Astrocyte of the cerebellum (primary cell): ENCODE measurements around the gene PRXL2C.

ENCODE experiments used
- DNase-seq: peaks from one replicate; pipeline ENCODE4 v3.0.0-alpha.2; 2011; ENCODE audit warnings: low read depth
- H3K4me3 ChIP-seq: 2 replicates; pipeline ENCODE4 v1.5.1; 2011; ENCODE audit warnings: mild to moderate bottlenecking, low read depth, low read length, moderate library complexity
- CTCF ChIP-seq: IDR thresholded peaks from 2 replicates; pipeline ENCODE4 v1.5.1; 2012; ENCODE audit warnings: low read length, low read depth, moderate library complexity, mild to moderate bottlenecking; ENCODE audit errors: missing control alignments
- in situ Hi-C: cut with HindIII; loops from 2 replicates; pipeline ENCODE4 v1.10.0; 2017; ENCODE audit warnings: low sequenced_read_pairs

PRXL2C gene

GRCh38 chr9:96612105-96612965 is 42.8 kb downstream of the PRXL2C start:
- no peak for TF ChIP-seq CTCF
- peak; percentile 37 for DNase-seq
- peak overlapping the region; percentile 4 for H3K4me3 ChIP-seq
- in situ Hi-C loops: no loop called here

- H3K4me3 ChIP-seq: no peak overlapping the region
- TF ChIP-seq CTCF: no peak
- no peak for DNase-seq
- in situ Hi-C loops: no loop called here
These were observed 43.8 kb downstream of the PRXL2C start for GRCh38 chr9:96611302-96611701.

GRCh38 chr9:96609732-96610131 is 45.4 kb downstream of the PRXL2C start:
- in situ Hi-C loops: no loop called here
- TF ChIP-seq CTCF: no peak
- no peak overlapping the region for H3K4me3 ChIP-seq
- DNase-seq: no peak

- in situ Hi-C loops: no loop called here
- DNase-seq: no peak
- no peak overlapping the region for H3K4me3 ChIP-seq
- TF ChIP-seq CTCF: no peak
These were observed 47.1 kb downstream of the PRXL2C start for GRCh38 chr9:96607971-96608370.

GRCh38 chr9:96605328-96605727 is 49.8 kb downstream of the PRXL2C start:
- no peak for TF ChIP-seq CTCF
- in situ Hi-C loops: no loop called here
- no peak for DNase-seq
- no peak overlapping the region for H3K4me3 ChIP-seq

GRCh38 chr9:96604004-96604319 is 51.2 kb downstream of the PRXL2C start:
- TF ChIP-seq CTCF: no peak
- H3K4me3 ChIP-seq: no peak overlapping the region
- in situ Hi-C loops: no loop called here
- DNase-seq: no peak
